Glutamatergic neuron (in vitro differentiated cells): ENCODE data around the gene XRN2. TPM values are rescaled to one million over a fixed set of nuclear protein-coding genes. Genes with fewer than 3 reads are reported as not detected.

Experiments
- DNase-seq: peaks from one replicate; pipeline ENCODE4 v3.0.0; 2022
- H3K27ac Mint-ChIP-seq: one replicate; pipeline ENCODE4 v1.8.0; 2020; ENCODE audit warnings: mild to moderate bottlenecking, mixed read lengths, inconsistent platforms; ENCODE audit not compliant: unreplicated experiment
- H3K27me3 Mint-ChIP-seq: one replicate; pipeline ENCODE4 v1.8.0; 2020; ENCODE audit warnings: mild to moderate bottlenecking, moderate library complexity, mixed read lengths, inconsistent platforms; ENCODE audit not compliant: unreplicated experiment
- H3K36me3 Mint-ChIP-seq: one replicate; pipeline ENCODE4 v1.8.0; 2020; ENCODE audit warnings: mild to moderate bottlenecking, mixed read lengths, inconsistent platforms; ENCODE audit not compliant: unreplicated experiment
- H3K4me1 Mint-ChIP-seq: one replicate; pipeline ENCODE4 v1.8.0; 2020; ENCODE audit warnings: mild to moderate bottlenecking, low read depth, mixed read lengths, inconsistent platforms; ENCODE audit not compliant: unreplicated experiment
- H3K4me3 Mint-ChIP-seq: one replicate; pipeline ENCODE4 v1.8.0; 2020; ENCODE audit warnings: mild to moderate bottlenecking, mixed read lengths, inconsistent platforms; ENCODE audit not compliant: unreplicated experiment
- H3K9me3 Mint-ChIP-seq: one replicate; pipeline ENCODE4 v1.8.0; 2020; ENCODE audit warnings: mild to moderate bottlenecking, moderate library complexity, mixed read lengths, inconsistent platforms; ENCODE audit not compliant: unreplicated experiment
- total RNA-seq: library from RNA; stranded (reverse); fragmentation: NEBNext Ultra II Directional; extraction: Animal tissue kit (Norgen Biotek cat#: 25700); gene quantifications from one replicate; pipeline ENCODE4 v1.2.1, GENCODE V29; 2021; ENCODE audit not compliant: unreplicated experiment
- TF ChIP-seq, protein P1 (sequence below): fragments of 200-600 bp; sonication (generic); IDR thresholded peaks from one replicate; pipeline ENCODE4 v1.5.0; 2021; ENCODE audit not compliant: partially characterized antibody, unreplicated experiment

XRN2 gene
- total RNA-seq, 1 donor from 2014 or later: 86.2 TPM

DNA sequence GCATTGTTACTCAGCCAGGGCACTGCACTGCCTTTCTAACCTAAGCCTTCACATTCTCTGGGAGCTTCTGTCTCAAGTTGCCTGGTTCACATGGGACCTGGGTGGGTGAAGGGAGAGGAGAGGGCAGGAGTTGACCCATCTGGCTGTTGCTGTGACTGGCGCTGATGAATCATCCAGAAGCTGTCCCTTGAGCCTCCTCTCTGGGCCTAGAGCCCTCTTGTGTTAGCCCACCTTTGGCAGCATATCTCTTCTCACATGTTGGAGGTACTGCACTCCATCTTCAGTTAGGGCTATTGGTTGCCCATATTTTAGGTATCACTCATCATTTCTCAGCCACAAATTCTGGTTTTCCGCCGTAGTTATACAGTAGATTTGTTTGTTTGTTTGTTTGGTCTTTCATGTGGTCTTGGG lies 19.8 kb downstream of the XRN2 start:
- Mint-ChIP-seq H3K36me3 (peaks cover 17% of the 10 kb centered on the region), H3K4me1 (peaks cover 8% of the 10 kb centered on the region), H3K27me3 (peaks cover 4% of the 10 kb centered on the region), H3K4me3 (no peak overlapping the region), H3K9me3 (peaks cover 3% of the 10 kb centered on the region), H3K27ac (no peak overlapping the region)
- TF ChIP-seq, protein P1, sequence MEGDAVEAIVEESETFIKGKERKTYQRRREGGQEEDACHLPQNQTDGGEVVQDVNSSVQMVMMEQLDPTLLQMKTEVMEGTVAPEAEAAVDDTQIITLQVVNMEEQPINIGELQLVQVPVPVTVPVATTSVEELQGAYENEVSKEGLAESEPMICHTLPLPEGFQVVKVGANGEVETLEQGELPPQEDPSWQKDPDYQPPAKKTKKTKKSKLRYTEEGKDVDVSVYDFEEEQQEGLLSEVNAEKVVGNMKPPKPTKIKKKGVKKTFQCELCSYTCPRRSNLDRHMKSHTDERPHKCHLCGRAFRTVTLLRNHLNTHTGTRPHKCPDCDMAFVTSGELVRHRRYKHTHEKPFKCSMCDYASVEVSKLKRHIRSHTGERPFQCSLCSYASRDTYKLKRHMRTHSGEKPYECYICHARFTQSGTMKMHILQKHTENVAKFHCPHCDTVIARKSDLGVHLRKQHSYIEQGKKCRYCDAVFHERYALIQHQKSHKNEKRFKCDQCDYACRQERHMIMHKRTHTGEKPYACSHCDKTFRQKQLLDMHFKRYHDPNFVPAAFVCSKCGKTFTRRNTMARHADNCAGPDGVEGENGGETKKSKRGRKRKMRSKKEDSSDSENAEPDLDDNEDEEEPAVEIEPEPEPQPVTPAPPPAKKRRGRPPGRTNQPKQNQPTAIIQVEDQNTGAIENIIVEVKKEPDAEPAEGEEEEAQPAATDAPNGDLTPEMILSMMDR: no peak
- no peak for DNase-seq

DNA sequence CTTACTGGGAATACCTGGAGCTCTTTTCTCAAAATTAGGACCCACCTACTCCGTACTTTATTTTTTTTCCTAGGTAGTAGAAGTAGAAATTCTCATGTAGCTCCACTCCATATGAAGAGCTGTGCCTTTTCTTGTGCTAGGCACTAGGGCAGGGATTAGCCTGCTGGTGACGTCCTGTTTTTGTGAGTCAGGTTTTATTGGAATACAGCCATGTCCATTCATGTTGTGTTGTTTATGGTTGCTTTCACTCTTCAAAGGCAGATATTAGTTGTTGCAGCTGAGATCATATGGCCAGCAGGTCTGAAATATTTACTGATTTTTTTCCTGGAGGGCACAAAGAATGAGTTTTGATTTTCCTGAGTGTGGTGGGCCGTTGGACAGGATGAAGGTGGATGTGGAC lies 20.5 kb downstream of the XRN2 start:
- H3K27ac Mint-ChIP-seq: no peak overlapping the region
- H3K27me3 Mint-ChIP-seq: peaks cover 4% of the 10 kb centered on the region
- no peak for DNase-seq
- H3K9me3 Mint-ChIP-seq: peaks cover 3% of the 10 kb centered on the region
- peaks cover 17% of the 10 kb centered on the region for H3K36me3 Mint-ChIP-seq
- peaks cover 7% of the 10 kb centered on the region for H3K4me1 Mint-ChIP-seq
- TF ChIP-seq, protein P1: no peak
- H3K4me3 Mint-ChIP-seq: no peak overlapping the region

DNA sequence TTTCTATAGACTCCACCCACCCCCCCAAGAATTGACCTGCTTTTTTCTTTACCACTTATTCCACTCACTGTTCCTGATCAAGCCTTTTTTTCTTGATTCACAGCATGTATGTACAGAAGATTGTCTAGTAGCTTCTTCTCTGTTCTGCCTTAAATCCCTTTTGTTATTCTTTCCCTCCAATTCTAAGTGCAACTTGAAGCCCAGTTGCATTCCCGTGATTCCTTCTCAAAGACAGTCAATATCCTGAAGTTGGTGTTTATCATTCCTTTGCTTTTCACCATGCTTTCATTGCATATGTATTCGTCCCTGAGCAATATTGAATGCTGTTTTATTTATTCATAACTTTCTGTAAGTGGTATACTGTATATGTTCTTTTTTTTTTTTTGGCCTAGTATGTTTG lies 21.0 kb downstream of the XRN2 start:
- no peak for DNase-seq
- TF ChIP-seq, protein P1: no peak
- Mint-ChIP-seq H3K36me3 (peaks cover 17% of the 10 kb centered on the region), H3K4me3 (no peak overlapping the region), H3K27me3 (peaks cover 4% of the 10 kb centered on the region), H3K4me1 (peaks cover 9% of the 10 kb centered on the region), H3K9me3 (peaks cover 3% of the 10 kb centered on the region), H3K27ac (no peak overlapping the region)

DNA sequence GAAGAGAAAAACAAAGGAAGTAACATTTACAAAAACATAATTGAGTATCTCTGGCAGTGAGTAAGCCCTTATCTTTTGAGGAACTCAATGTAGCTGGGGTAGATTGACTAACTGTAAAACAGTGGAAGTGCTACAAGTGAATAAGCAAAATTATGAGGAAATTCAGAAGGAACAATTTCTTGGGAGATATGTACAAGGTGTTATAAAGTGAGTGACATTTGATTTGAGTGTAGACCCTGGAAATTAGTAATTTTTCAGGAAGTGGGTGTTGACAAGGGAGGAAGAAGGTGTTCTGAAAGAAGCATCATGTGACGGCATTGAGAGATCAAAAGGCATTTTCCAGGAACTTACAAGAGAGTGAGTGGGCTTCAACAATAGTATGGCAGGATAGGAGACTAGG lies 22.2 kb downstream of the XRN2 start:
- Mint-ChIP-seq H3K4me3 (no peak overlapping the region), H3K9me3 (peaks cover 3% of the 10 kb centered on the region), H3K4me1 (peaks cover 9% of the 10 kb centered on the region), H3K27me3 (peaks cover 4% of the 10 kb centered on the region), H3K27ac (no peak overlapping the region), H3K36me3 (peaks cover 17% of the 10 kb centered on the region)
- TF ChIP-seq, protein P1: no peak
- no peak for DNase-seq

DNA sequence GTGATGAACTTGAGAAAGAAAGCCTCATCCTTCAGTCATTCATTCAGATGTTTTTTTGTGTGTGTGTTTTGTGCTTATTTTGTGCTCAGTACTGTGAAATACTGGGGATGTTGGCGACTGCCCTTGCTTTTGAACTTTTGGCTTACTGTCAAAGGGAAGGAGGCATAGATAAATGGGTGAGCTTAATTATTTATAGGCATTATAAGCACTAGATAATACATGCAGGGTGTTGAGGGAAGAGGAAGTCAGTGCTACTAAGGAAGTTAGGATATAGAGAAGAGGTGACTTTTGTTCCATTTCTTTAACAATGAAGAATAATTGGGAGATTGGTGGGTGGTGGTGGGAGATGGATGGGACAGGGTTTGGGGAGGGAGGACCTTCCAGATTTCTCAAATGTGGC lies 23.6 kb downstream of the XRN2 start:
- Mint-ChIP-seq H3K27ac (peak overlapping the region; percentile 0), H3K27me3 (peaks cover 4% of the 10 kb centered on the region), H3K36me3 (peaks cover 12% of the 10 kb centered on the region), H3K4me3 (no peak overlapping the region), H3K4me1 (peaks cover 9% of the 10 kb centered on the region), H3K9me3 (peaks cover 3% of the 10 kb centered on the region)
- TF ChIP-seq, protein P1: no peak
- DNase-seq: no peak
